ENCODE measurements around the gene CD79A.

Gene CD79A

GRCh38 chr19:41876847-41877832 lies at the start of gene CD79A:
TSS of gene CD79A (plus strand) at chr19:41877279. CDS start at chr19:41877305, 26 bp downstream.
- no peak for DNase-seq

GRCh38 chr19:41837981-41838708 lies 38.9 kb upstream of the CD79A start:
- no peak for DNase-seq

GRCh38 chr19:41839211-41839610 lies 37.9 kb upstream of the CD79A start:
- no peak for DNase-seq

GRCh38 chr19:41843371-41843770 lies 33.7 kb upstream of the CD79A start:
- no peak for DNase-seq

GRCh38 chr19:41844601-41845000 lies 32.5 kb upstream of the CD79A start, which contains the start of gene LYPD4:
TSS of gene LYPD4 (minus strand) at chr19:41844683. CDS start at chr19:41839285, 5,398 bp downstream.
- no peak for DNase-seq

- no peak for DNase-seq
Measured at GRCh38 chr19:41845001-41845050, 32.3 kb upstream of the CD79A start, which contains the start of gene DMRTC2. TSS of gene DMRTC2 (plus strand) at chr19:41845042. CDS start at chr19:41847429, 2,387 bp downstream.

GRCh38 chr19:41845051-41845590 lies 32.0 kb upstream of the CD79A start:
- DNase-seq, result no peak

GRCh38 chr19:41847351-41848105 lies 29.6 kb upstream of the CD79A start:
- no peak for DNase-seq

- DNase-seq, result no peak
Measured at GRCh38 chr19:41848666-41849065, 28.4 kb upstream of the CD79A start.

GRCh38 chr19:41849067-41849466 lies 28.0 kb upstream of the CD79A start:
- no peak for DNase-seq

- DNase-seq, result no peak
Measured at GRCh38 chr19:41850381-41850780, 26.7 kb upstream of the CD79A start.

GRCh38 chr19:41851456-41851855 lies 25.6 kb upstream of the CD79A start:
- DNase-seq, result no peak

- DNase-seq, result no peak
Measured at GRCh38 chr19:41853344-41853743, 23.7 kb upstream of the CD79A start.

- DNase-seq, result no peak
Measured at GRCh38 chr19:41853768-41854167, 23.3 kb upstream of the CD79A start.

- DNase-seq, result no peak
Measured at GRCh38 chr19:41859213-41859617, 17.9 kb upstream of the CD79A start.

- DNase-seq, result peak; percentile 99
Measured at GRCh38 chr19:41859618-41860418, 17.3 kb upstream of the CD79A start, which contains the start of gene RPS19. TSS of gene RPS19 (plus strand) at chr19:41860255. CDS start at chr19:41860775, 520 bp downstream.

- DNase-seq, result peak; percentile 54
Measured at GRCh38 chr19:41860419-41861115, 16.5 kb upstream of the CD79A start.

GRCh38 chr19:41861116-41861768 lies 15.8 kb upstream of the CD79A start:
- no peak for DNase-seq

GRCh38 chr19:41861846-41862245 lies 15.2 kb upstream of the CD79A start:
- DNase-seq, result no peak

- no peak for DNase-seq
Measured at GRCh38 chr19:41862445-41862986, 14.6 kb upstream of the CD79A start.

Data from NCI-H146 (cell line).